ENCODE data around the gene TMEM185A.
"Not testable (repeated sequence)": the region's sequence is repeated elsewhere in the genome, so short reads cannot be mapped to it uniquely, and the experiment has no call there.

Gene TMEM185A

GRCh38 chrX:149631234-149632165 lies at the start of gene TMEM185A:
TSS of gene TMEM185A (minus strand) at chrX:149631792. CDS start at chrX:149631580, 212 bp downstream.
- no peak within 1 kb of the TSS for H3K27ac ChIP-seq (ENCODE audit: low read depth, low read length)
- no peaks in the 10 kb centered on the region for H3K36me3 ChIP-seq (ENCODE audit: control insufficient read depth, insufficient read depth, low read length)
- H3K4me1 ChIP-seq (ENCODE audit: control insufficient read depth, insufficient read depth, low read length) = peaks cover 4% of the 10 kb centered on the region; the same call in 1 of the 2 replicates
- H3K27me3 ChIP-seq (ENCODE audit: control insufficient read depth, insufficient read depth, low read length) = peaks cover 26% of the 10 kb centered on the region
- H3K9ac ChIP-seq (ENCODE audit: low read depth, low read length) = peak within 1 kb of the TSS; percentile 65; the same call in 1 of the 2 replicates
- H3K4me3 ChIP-seq (ENCODE audit: low read depth, low read length) = peak within 1 kb of the TSS; percentile 71
- H3K9me3 ChIP-seq (ENCODE audit: control insufficient read depth, insufficient read depth, low read length) = peaks cover 11% of the 10 kb centered on the region; the same call in 1 of the 2 replicates

- no peaks in the 10 kb centered on the region for H3K36me3 ChIP-seq (ENCODE audit: control insufficient read depth, insufficient read depth, low read length)
- peaks cover 4% of the 10 kb centered on the region for H3K9me3 ChIP-seq (ENCODE audit: control insufficient read depth, insufficient read depth, low read length)
- no peak overlapping the region for H3K4me3 ChIP-seq (ENCODE audit: low read depth, low read length)
- H3K4me1 ChIP-seq (ENCODE audit: control insufficient read depth, insufficient read depth, low read length) = peaks cover 30% of the 10 kb centered on the region
- peak overlapping the region; percentile 93 for H3K27ac ChIP-seq (ENCODE audit: low read depth, low read length)
- no peak overlapping the region for H3K9ac ChIP-seq (ENCODE audit: low read depth, low read length)
- no peaks in the 10 kb centered on the region for H3K27me3 ChIP-seq (ENCODE audit: control insufficient read depth, insufficient read depth, low read length)
Measured at GRCh38 chrX:149681182-149681581, 49.6 kb upstream of the TMEM185A start.

DNA sequence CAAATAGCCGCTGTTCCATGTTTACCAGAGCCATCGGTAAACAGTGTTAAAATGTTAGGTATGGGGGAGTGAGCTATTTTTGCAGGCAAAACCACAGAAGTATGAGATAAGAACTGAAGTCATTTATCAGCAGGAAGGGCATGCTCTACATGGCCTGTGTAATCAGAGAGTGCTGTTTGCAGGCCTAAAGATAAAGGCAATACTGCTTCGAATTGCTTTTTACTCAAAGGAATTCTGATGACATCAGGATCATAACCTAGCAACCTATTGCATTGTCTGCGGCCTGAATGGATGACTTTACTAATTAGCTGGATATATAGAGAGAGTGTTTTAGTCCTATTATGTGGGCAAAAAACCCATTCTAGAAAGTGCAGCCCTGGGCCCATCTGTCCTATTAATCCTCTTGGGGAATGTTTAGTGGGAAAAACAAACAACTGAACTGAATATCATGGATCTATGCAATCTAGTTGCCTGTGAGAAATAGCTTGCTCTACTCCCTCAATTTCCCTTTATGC lies 47.6 kb upstream of the TMEM185A start:
- peaks cover 30% of the 10 kb centered on the region for H3K4me1 ChIP-seq (ENCODE audit: control insufficient read depth, insufficient read depth, low read length)
- H3K27me3 ChIP-seq (ENCODE audit: control insufficient read depth, insufficient read depth, low read length); H3K4me3 ChIP-seq (ENCODE audit: low read depth, low read length); H3K9ac ChIP-seq (ENCODE audit: low read depth, low read length); H3K27ac ChIP-seq (ENCODE audit: low read depth, low read length); H3K9me3 ChIP-seq (ENCODE audit: control insufficient read depth, insufficient read depth, low read length); H3K36me3 ChIP-seq (ENCODE audit: control insufficient read depth, insufficient read depth, low read length): not testable (repeated sequence)

DNA sequence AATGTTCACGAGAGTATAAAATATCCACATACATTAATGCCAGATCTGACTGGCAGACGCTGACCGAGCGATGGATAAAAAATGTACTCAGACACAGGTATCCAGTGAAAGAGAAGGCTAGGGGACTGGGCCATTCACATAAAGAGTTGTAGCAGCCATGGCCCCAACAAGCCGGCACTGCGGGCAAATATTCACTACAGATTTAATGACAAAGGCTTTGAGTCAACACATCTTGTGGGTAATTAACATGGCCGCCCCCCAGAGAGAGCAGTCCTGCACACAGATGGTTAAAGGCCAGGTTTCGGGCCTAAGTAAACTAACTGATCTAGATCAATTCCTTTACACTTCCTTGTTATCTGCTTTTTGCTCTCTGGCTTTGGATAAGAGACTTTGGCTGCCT lies 44.0 kb upstream of the TMEM185A start:
- not testable (repeated sequence) for H3K4me1 ChIP-seq (ENCODE audit: control insufficient read depth, insufficient read depth, low read length); H3K4me3 ChIP-seq (ENCODE audit: low read depth, low read length); H3K27me3 ChIP-seq (ENCODE audit: control insufficient read depth, insufficient read depth, low read length); H3K9ac ChIP-seq (ENCODE audit: low read depth, low read length); H3K27ac ChIP-seq (ENCODE audit: low read depth, low read length); H3K36me3 ChIP-seq (ENCODE audit: control insufficient read depth, insufficient read depth, low read length); H3K9me3 ChIP-seq (ENCODE audit: control insufficient read depth, insufficient read depth, low read length)

DNA sequence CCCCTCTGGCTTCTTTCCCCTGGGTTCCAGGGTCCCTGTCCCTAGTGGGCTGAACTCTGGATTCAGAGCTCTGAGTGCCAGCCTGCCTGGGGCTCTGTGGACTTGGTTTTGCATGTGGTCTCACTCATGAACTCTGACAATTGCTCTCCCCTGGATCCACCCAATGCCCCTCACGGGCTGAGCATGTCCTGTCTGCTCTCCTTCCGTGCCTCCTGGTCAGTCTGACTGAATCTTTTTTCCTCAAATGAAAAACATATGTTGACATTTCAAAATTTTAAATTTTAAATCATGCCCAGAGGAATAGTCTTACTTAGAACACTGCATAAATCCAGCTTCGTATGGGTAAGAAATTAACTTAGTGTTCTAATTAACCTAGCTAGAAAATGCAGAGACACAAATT lies 43.5 kb upstream of the TMEM185A start:
- H3K27me3 ChIP-seq (ENCODE audit: control insufficient read depth, insufficient read depth, low read length); H3K9me3 ChIP-seq (ENCODE audit: control insufficient read depth, insufficient read depth, low read length); H3K27ac ChIP-seq (ENCODE audit: low read depth, low read length); H3K4me1 ChIP-seq (ENCODE audit: control insufficient read depth, insufficient read depth, low read length); H3K4me3 ChIP-seq (ENCODE audit: low read depth, low read length); H3K9ac ChIP-seq (ENCODE audit: low read depth, low read length); H3K36me3 ChIP-seq (ENCODE audit: control insufficient read depth, insufficient read depth, low read length): not testable (repeated sequence)

GRCh38 chrX:149660613-149661012 lies 29.0 kb upstream of the TMEM185A start:
- H3K27me3 ChIP-seq (ENCODE audit: control insufficient read depth, insufficient read depth, low read length); H3K9ac ChIP-seq (ENCODE audit: low read depth, low read length); H3K4me1 ChIP-seq (ENCODE audit: control insufficient read depth, insufficient read depth, low read length); H3K4me3 ChIP-seq (ENCODE audit: low read depth, low read length); H3K9me3 ChIP-seq (ENCODE audit: control insufficient read depth, insufficient read depth, low read length); H3K36me3 ChIP-seq (ENCODE audit: control insufficient read depth, insufficient read depth, low read length); H3K27ac ChIP-seq (ENCODE audit: low read depth, low read length): not testable (repeated sequence)

GRCh38 chrX:149656260-149656884 lies 24.8 kb upstream of the TMEM185A start:
- not testable (repeated sequence) for H3K27ac ChIP-seq (ENCODE audit: low read depth, low read length); H3K9ac ChIP-seq (ENCODE audit: low read depth, low read length); H3K36me3 ChIP-seq (ENCODE audit: control insufficient read depth, insufficient read depth, low read length); H3K27me3 ChIP-seq (ENCODE audit: control insufficient read depth, insufficient read depth, low read length); H3K4me1 ChIP-seq (ENCODE audit: control insufficient read depth, insufficient read depth, low read length); H3K4me3 ChIP-seq (ENCODE audit: low read depth, low read length); H3K9me3 ChIP-seq (ENCODE audit: control insufficient read depth, insufficient read depth, low read length)

- no peaks in the 10 kb centered on the region for H3K4me1 ChIP-seq (ENCODE audit: control insufficient read depth, insufficient read depth, low read length)
- no peaks in the 10 kb centered on the region for H3K27me3 ChIP-seq (ENCODE audit: control insufficient read depth, insufficient read depth, low read length)
- H3K36me3 ChIP-seq (ENCODE audit: control insufficient read depth, insufficient read depth, low read length) = no peaks in the 10 kb centered on the region
- H3K4me3 ChIP-seq (ENCODE audit: low read depth, low read length) = no peak overlapping the region
- H3K9ac ChIP-seq (ENCODE audit: low read depth, low read length) = no peak overlapping the region
- H3K9me3 ChIP-seq (ENCODE audit: control insufficient read depth, insufficient read depth, low read length) = peaks cover 26% of the 10 kb centered on the region
- H3K27ac ChIP-seq (ENCODE audit: low read depth, low read length) = no peak overlapping the region
Measured at GRCh38 chrX:149652232-149652981, 20.8 kb upstream of the TMEM185A start.

DNA sequence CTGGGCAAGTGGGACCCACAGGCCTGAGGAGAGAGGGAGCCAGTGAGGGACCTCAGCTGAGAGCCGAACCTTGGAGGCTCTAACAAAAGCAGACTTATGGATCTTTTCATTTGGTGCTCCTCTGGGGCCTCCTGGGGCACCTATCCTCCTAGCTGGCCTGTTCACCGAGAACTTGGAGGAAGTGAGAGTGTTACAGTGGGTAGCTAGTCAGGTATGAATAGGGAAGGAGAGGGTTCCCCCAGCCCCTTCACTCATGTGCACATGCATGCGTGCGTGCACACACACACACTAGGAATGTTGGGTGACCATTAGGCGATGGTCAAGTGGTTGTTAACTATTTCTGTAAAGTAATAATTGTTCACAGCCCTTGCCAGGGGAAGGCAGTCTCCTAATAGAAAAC lies 18.6 kb upstream of the TMEM185A start:
- peaks cover 32% of the 10 kb centered on the region for H3K9me3 ChIP-seq (ENCODE audit: control insufficient read depth, insufficient read depth, low read length)
- H3K36me3 ChIP-seq (ENCODE audit: control insufficient read depth, insufficient read depth, low read length) = no peaks in the 10 kb centered on the region
- no peaks in the 10 kb centered on the region for H3K4me1 ChIP-seq (ENCODE audit: control insufficient read depth, insufficient read depth, low read length)
- no peak overlapping the region for H3K27ac ChIP-seq (ENCODE audit: low read depth, low read length)
- no peaks in the 10 kb centered on the region for H3K27me3 ChIP-seq (ENCODE audit: control insufficient read depth, insufficient read depth, low read length)
- H3K4me3 ChIP-seq (ENCODE audit: low read depth, low read length) = no peak overlapping the region
- H3K9ac ChIP-seq (ENCODE audit: low read depth, low read length) = no peak overlapping the region

DNA sequence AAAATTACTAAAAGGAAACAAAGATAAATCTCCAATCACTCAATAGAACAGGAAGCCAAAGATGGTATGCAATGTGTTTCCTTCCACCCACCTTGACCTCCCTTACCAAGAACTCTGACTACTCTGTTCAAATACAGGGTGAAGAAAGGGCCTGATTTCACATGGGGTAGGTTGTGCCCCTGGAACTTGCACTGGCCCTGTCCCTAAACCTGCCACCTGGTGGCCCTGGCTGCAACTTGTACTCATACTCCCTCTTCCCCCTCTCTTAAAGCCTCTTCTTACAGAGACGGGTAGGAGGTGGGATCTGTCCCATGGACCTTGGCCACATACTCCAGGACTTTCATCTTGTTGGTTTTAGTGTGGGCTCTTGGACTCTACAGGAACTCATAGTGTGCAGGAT lies 17.3 kb upstream of the TMEM185A start:
- no peaks in the 10 kb centered on the region for H3K36me3 ChIP-seq (ENCODE audit: control insufficient read depth, insufficient read depth, low read length)
- no peak overlapping the region for H3K27ac ChIP-seq (ENCODE audit: low read depth, low read length)
- H3K27me3 ChIP-seq (ENCODE audit: control insufficient read depth, insufficient read depth, low read length) = no peaks in the 10 kb centered on the region
- no peak overlapping the region for H3K9ac ChIP-seq (ENCODE audit: low read depth, low read length)
- no peak overlapping the region for H3K4me3 ChIP-seq (ENCODE audit: low read depth, low read length)
- H3K9me3 ChIP-seq (ENCODE audit: control insufficient read depth, insufficient read depth, low read length) = peaks cover 36% of the 10 kb centered on the region
- H3K4me1 ChIP-seq (ENCODE audit: control insufficient read depth, insufficient read depth, low read length) = no peaks in the 10 kb centered on the region

Measured in HUES48 (cell line).